HG03432 (cell line): ENCODE measurements around the gene NSMCE1.
"Not testable (repeated sequence)": the region's sequence is repeated elsewhere in the genome, so short reads cannot be mapped to it uniquely, and the experiment has no call there.

Source experiments
- ATAC-seq: cut with Tn5 transposase; IDR thresholded peaks from one replicate; pipeline ENCODE4 v1.9.1; 2021; ENCODE audit warnings: mild to moderate bottlenecking, moderate library complexity; ENCODE audit not compliant: unreplicated experiment

The NSMCE1 gene

GRCh38 chr16:27303256-27304100 is 34.9 kb upstream of the NSMCE1 start:
- ATAC-seq = no peak

GRCh38 chr16:27302126-27302525 is 33.6 kb upstream of the NSMCE1 start:
- no peak for ATAC-seq

- peak; percentile 63 for ATAC-seq
Measured at GRCh38 chr16:27301236-27301861, 32.8 kb upstream of the NSMCE1 start.

- ATAC-seq = no peak
Measured at GRCh38 chr16:27298132-27298531, 29.6 kb upstream of the NSMCE1 start.

- no peak for ATAC-seq
Measured at GRCh38 chr16:27293343-27293742, 24.8 kb upstream of the NSMCE1 start.

GRCh38 chr16:27291722-27292240 is 23.2 kb upstream of the NSMCE1 start:
- ATAC-seq = no peak

GRCh38 chr16:27291106-27291505 is 22.5 kb upstream of the NSMCE1 start:
- ATAC-seq = no peak

GRCh38 chr16:27290562-27290961 is 22.0 kb upstream of the NSMCE1 start:
- ATAC-seq = no peak

- ATAC-seq = no peak
Measured at GRCh38 chr16:27289669-27290068, 21.1 kb upstream of the NSMCE1 start.

- ATAC-seq = not testable (repeated sequence)
Measured at GRCh38 chr16:27288313-27288712, 19.7 kb upstream of the NSMCE1 start.

GRCh38 chr16:27287887-27288286 is 19.3 kb upstream of the NSMCE1 start:
- no peak for ATAC-seq

- no peak for ATAC-seq
Measured at GRCh38 chr16:27287051-27287811, 18.7 kb upstream of the NSMCE1 start.

GRCh38 chr16:27286451-27286850 is 17.9 kb upstream of the NSMCE1 start:
- ATAC-seq = no peak

- no peak for ATAC-seq
Measured at GRCh38 chr16:27285676-27286196, 17.2 kb upstream of the NSMCE1 start.

GRCh38 chr16:27284865-27285675 is 16.5 kb upstream of the NSMCE1 start:
- no peak for ATAC-seq

- no peak for ATAC-seq
Measured at GRCh38 chr16:27281243-27281642, 12.7 kb upstream of the NSMCE1 start.

GRCh38 chr16:27275394-27275793 is 6.8 kb upstream of the NSMCE1 start:
- no peak for ATAC-seq

GRCh38 chr16:27274424-27274874 is 5.9 kb upstream of the NSMCE1 start:
- ATAC-seq = not testable (repeated sequence)

- ATAC-seq = no peak
Measured at GRCh38 chr16:27273670-27274423, 5.3 kb upstream of the NSMCE1 start.

- ATAC-seq = no peak
Measured at GRCh38 chr16:27273330-27273669, 4.7 kb upstream of the NSMCE1 start.
